Measurements from ENCODE around the gene ZNF540. TPM values are rescaled to one million over a fixed set of nuclear protein-coding genes. Genes with fewer than 3 reads are reported as not detected.
A peak's percentile ranks its signal among the peaks of the same experiment; 100 is the strongest.

ZNF540 gene
- total and polyA plus RNA-seq, 2 of the 8 experiments (the other 6 are each of a cell fraction or from before 2014, with no cell fraction given) = 0.15 to 0.17 TPM

DNA sequence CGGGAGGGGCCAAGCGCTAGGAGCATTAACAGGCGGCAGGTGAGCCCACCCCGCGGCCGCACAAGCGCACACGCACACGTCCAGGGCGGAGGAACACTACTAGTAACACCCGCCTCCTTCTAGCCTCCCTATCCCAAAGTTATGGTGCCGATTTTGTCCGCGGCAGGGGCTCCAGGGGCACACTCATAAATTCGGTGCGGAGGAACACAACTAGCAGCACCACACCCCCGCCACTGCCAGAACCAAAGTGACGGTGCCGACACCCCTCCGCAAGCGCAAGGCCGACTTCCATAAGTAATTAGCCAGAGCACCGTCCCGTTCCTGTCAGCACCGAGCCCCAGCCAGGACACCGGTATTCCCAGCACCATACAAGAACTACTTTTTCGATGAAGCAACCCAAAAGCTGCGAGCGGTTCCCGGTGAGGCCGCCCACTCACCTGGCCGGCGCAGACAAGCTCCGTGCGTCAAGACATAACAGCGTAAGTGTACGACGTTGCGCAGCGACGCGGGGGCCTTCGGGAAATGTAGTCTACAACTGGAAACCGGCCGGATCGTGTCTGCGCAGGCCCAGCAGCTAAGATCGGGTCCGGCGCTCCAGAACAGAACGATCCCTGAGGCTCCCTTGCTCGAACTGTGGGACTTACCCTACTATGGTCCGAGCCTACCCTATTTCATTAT lies at the start of gene ZNF540, which contains the start of gene ZNF571 (continued):
- TF ChIP-seq NRF1 (IDR thresholded peaks at IDR 0.05; ENCODE audit: low read depth, low read length) (peak; percentile 62), KDM5A (IDR thresholded peaks at IDR 0.05; ENCODE audit: low read length) (no peak), PHF8 (conservative IDR thresholded peaks at IDR 0.05; ENCODE audit: low read depth, low read length) (peak; percentile 75), RAD21 (IDR thresholded peaks at IDR 0.05 in 1 of 2, conservative IDR thresholded peaks at IDR 0.05 in 1 of 2; ENCODE audit: low read depth in 2 of 2, low read length in 2 of 2) (peak in 1 of 2 experiments; percentile 1; a peak in 1 of 4 replicates), POLR2AphosphoS5 (IDR thresholded peaks at IDR 0.05; ENCODE audit: low read depth, low read length) (no peak; the same call in none of the 2 replicates), SUZ12 (IDR thresholded peaks at IDR 0.05; ENCODE audit: low read length) (no peak), SIN3A (conservative IDR thresholded peaks at IDR 0.05 in 1 of 2, IDR thresholded peaks at IDR 0.05 in 1 of 2; ENCODE audit: low read depth in 1 of 2, low read length in 2 of 2) (no peak; a peak in 1 of 4 replicates), SIX5 (IDR thresholded peaks at IDR 0.05; ENCODE audit: low read depth, low read length) (peak; percentile 79)
- TF ChIP-seq, protein P1, sequence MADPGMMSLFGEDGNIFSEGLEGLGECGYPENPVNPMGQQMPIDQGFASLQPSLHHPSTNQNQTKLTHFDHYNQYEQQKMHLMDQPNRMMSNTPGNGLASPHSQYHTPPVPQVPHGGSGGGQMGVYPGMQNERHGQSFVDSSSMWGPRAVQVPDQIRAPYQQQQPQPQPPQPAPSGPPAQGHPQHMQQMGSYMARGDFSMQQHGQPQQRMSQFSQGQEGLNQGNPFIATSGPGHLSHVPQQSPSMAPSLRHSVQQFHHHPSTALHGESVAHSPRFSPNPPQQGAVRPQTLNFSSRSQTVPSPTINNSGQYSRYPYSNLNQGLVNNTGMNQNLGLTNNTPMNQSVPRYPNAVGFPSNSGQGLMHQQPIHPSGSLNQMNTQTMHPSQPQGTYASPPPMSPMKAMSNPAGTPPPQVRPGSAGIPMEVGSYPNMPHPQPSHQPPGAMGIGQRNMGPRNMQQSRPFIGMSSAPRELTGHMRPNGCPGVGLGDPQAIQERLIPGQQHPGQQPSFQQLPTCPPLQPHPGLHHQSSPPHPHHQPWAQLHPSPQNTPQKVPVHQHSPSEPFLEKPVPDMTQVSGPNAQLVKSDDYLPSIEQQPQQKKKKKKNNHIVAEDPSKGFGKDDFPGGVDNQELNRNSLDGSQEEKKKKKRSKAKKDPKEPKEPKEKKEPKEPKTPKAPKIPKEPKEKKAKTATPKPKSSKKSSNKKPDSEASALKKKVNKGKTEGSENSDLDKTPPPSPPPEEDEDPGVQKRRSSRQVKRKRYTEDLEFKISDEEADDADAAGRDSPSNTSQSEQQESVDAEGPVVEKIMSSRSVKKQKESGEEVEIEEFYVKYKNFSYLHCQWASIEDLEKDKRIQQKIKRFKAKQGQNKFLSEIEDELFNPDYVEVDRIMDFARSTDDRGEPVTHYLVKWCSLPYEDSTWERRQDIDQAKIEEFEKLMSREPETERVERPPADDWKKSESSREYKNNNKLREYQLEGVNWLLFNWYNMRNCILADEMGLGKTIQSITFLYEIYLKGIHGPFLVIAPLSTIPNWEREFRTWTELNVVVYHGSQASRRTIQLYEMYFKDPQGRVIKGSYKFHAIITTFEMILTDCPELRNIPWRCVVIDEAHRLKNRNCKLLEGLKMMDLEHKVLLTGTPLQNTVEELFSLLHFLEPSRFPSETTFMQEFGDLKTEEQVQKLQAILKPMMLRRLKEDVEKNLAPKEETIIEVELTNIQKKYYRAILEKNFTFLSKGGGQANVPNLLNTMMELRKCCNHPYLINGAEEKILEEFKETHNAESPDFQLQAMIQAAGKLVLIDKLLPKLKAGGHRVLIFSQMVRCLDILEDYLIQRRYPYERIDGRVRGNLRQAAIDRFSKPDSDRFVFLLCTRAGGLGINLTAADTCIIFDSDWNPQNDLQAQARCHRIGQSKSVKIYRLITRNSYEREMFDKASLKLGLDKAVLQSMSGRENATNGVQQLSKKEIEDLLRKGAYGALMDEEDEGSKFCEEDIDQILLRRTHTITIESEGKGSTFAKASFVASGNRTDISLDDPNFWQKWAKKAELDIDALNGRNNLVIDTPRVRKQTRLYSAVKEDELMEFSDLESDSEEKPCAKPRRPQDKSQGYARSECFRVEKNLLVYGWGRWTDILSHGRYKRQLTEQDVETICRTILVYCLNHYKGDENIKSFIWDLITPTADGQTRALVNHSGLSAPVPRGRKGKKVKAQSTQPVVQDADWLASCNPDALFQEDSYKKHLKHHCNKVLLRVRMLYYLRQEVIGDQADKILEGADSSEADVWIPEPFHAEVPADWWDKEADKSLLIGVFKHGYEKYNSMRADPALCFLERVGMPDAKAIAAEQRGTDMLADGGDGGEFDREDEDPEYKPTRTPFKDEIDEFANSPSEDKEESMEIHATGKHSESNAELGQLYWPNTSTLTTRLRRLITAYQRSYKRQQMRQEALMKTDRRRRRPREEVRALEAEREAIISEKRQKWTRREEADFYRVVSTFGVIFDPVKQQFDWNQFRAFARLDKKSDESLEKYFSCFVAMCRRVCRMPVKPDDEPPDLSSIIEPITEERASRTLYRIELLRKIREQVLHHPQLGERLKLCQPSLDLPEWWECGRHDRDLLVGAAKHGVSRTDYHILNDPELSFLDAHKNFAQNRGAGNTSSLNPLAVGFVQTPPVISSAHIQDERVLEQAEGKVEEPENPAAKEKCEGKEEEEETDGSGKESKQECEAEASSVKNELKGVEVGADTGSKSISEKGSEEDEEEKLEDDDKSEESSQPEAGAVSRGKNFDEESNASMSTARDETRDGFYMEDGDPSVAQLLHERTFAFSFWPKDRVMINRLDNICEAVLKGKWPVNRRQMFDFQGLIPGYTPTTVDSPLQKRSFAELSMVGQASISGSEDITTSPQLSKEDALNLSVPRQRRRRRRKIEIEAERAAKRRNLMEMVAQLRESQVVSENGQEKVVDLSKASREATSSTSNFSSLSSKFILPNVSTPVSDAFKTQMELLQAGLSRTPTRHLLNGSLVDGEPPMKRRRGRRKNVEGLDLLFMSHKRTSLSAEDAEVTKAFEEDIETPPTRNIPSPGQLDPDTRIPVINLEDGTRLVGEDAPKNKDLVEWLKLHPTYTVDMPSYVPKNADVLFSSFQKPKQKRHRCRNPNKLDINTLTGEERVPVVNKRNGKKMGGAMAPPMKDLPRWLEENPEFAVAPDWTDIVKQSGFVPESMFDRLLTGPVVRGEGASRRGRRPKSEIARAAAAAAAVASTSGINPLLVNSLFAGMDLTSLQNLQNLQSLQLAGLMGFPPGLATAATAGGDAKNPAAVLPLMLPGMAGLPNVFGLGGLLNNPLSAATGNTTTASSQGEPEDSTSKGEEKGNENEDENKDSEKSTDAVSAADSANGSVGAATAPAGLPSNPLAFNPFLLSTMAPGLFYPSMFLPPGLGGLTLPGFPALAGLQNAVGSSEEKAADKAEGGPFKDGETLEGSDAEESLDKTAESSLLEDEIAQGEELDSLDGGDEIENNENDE (IDR thresholded peaks at IDR 0.05; ENCODE audit: insufficient replicate concordance, low read length) = no peak

Data from H1 (cell line).